ENCODE results near the gene ANLN.

DNA sequence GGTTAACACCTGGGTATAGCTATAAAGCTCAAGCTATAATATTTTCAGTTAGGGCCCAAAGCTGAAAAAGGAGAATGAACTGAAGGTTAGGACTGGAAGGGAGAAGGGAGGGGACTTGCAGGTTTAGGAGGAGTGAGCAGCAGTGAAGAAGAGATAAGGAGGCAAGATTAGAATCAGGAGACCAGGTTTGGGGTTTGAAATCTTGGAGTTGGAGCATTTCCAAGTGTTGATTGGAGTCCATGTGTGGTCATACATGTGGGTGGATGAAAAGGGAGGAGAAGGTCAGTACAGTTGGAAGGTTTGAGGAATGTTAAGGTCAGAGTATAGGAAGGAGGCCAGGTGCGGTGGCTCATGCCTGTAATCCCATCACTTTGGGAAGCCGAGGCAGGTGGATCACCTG is 8.6 kb upstream of the ANLN start:
- TF ChIP-seq, protein P1, sequence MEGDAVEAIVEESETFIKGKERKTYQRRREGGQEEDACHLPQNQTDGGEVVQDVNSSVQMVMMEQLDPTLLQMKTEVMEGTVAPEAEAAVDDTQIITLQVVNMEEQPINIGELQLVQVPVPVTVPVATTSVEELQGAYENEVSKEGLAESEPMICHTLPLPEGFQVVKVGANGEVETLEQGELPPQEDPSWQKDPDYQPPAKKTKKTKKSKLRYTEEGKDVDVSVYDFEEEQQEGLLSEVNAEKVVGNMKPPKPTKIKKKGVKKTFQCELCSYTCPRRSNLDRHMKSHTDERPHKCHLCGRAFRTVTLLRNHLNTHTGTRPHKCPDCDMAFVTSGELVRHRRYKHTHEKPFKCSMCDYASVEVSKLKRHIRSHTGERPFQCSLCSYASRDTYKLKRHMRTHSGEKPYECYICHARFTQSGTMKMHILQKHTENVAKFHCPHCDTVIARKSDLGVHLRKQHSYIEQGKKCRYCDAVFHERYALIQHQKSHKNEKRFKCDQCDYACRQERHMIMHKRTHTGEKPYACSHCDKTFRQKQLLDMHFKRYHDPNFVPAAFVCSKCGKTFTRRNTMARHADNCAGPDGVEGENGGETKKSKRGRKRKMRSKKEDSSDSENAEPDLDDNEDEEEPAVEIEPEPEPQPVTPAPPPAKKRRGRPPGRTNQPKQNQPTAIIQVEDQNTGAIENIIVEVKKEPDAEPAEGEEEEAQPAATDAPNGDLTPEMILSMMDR (IDR thresholded peaks at IDR 0.05) = no peak
- no peak for TF ChIP-seq POLR2A (IDR thresholded peaks at IDR 0.05)
